HEK293 (cell line): Measurements from ENCODE around the gene ABI3.

Experiments used
- CTCF ChIA-PET: fragments of 350-600 bp; formaldehyde crosslinking; extraction: SDS; loops from one replicate; lab custom pipeline; 2021; ENCODE audit warnings: antibody characterized with exemption; lab: Yijun Ruan, JAX
- POLR2A ChIA-PET: fragments of 300-600 bp; formaldehyde crosslinking; extraction: SDS; loops from one replicate; lab custom pipeline; 2020; ENCODE audit warnings: antibody characterized with exemption, inconsistent platforms; lab: Yijun Ruan, JAX
- H3K27ac ChIP-seq: fragments of 200-500 bp; sonication (Bioruptor generic); 2 replicates; pipeline ENCODE4 v1.5.1; 2014; ENCODE audit warnings: low read depth, low read length, control low read depth, inconsistent platforms; ENCODE audit errors: extremely low read depth
- H3K36me3 ChIP-seq, 2 experiments: fragments of 200-500 bp in 1 of 2; sonication (Bioruptor generic) in 1 of 2; 1 replicate in 1 of 2; 2 replicates in 1 of 2; pipeline ENCODE4 v1.5.1; 2014 to 2017; ENCODE audit warnings: inconsistent platforms in 2 of 2, low read length in 2 of 2; ENCODE audit not compliant: control insufficient read depth in 2 of 2, insufficient read depth in 1 of 2
- H3K4me1 ChIP-seq: fragments of 200-500 bp; sonication (Bioruptor generic); 2 replicates; pipeline ENCODE4 v1.5.1; 2014; ENCODE audit warnings: mild to moderate bottlenecking, low read length, inconsistent platforms; ENCODE audit not compliant: control insufficient read depth, insufficient read depth
- H3K4me3 ChIP-seq: 2 replicates; pipeline ENCODE4 v1.5.1; 2011; ENCODE audit warnings: low read depth, mild to moderate bottlenecking, control low read depth, low read length, moderate library complexity
- H3K9me3 ChIP-seq: fragments of 200-500 bp; sonication (Bioruptor generic); 2 replicates; pipeline ENCODE4 v1.5.1; 2014; ENCODE audit warnings: low read depth, low read length, inconsistent platforms; ENCODE audit not compliant: control insufficient read depth, insufficient read depth
- HOXC10 ChIP-seq: sonication (generic); formaldehyde crosslinking; IDR thresholded peaks from 2 replicates; pipeline ENCODE4 v1.8.1; 2023; ENCODE audit warnings: mild to moderate bottlenecking, missing genetic modification reagents
- KLF10 ChIP-seq: fragments of 450-650 bp; IDR thresholded peaks from 2 replicates; pipeline ENCODE4 v1.5.1; 2018; ENCODE audit warnings: missing biosample characterization, mild to moderate bottlenecking, missing genetic modification characterization
- PRDM4 ChIP-seq: fragments of 450-650 bp; formaldehyde crosslinking; IDR thresholded peaks from 2 replicates; pipeline ENCODE4 v1.5.1; 2017; ENCODE audit warnings: missing biosample characterization, missing genetic modification characterization
- RBAK ChIP-seq: fragments of 450-650 bp; formaldehyde crosslinking; IDR thresholded peaks from 2 replicates; pipeline ENCODE4 v1.5.1; 2016; ENCODE audit warnings: missing biosample characterization, missing genetic modification characterization
- ZBTB1 ChIP-seq: fragments of 450-650 bp; formaldehyde crosslinking; IDR thresholded peaks from 2 replicates; pipeline ENCODE4 v1.5.1; 2016; ENCODE audit warnings: missing biosample characterization, missing genetic modification characterization
- ZEB2 ChIP-seq: fragments of 450-650 bp; formaldehyde crosslinking; IDR thresholded peaks from 2 replicates; pipeline ENCODE4 v1.5.1; 2016; ENCODE audit warnings: missing biosample characterization, missing genetic modification characterization
- ZFHX2 ChIP-seq: fragments of 450-650 bp; formaldehyde crosslinking; conservative IDR thresholded peaks from 2 replicates; pipeline ENCODE4 v1.5.1; 2016; ENCODE audit warnings: missing biosample characterization, missing genetic modification characterization
- ZNF133 ChIP-seq: fragments of 450-650 bp; formaldehyde crosslinking; IDR thresholded peaks from 2 replicates; pipeline ENCODE4 v1.5.1; 2016; ENCODE audit warnings: missing biosample characterization, missing genetic modification characterization
- ZNF184 ChIP-seq: fragments of 450-650 bp; IDR thresholded peaks from 2 replicates; pipeline ENCODE4 v1.5.1; 2018; ENCODE audit warnings: missing biosample characterization, mild to moderate bottlenecking, missing genetic modification characterization
- ZNF214 ChIP-seq: fragments of 450-650 bp; formaldehyde crosslinking; IDR thresholded peaks from 2 replicates; pipeline ENCODE4 v1.5.1; 2017; ENCODE audit warnings: missing biosample characterization, mild to moderate bottlenecking, missing genetic modification characterization, borderline replicate concordance
- ZNF423 ChIP-seq: fragments of 450-650 bp; formaldehyde crosslinking; IDR thresholded peaks from 2 replicates; pipeline ENCODE4 v1.5.1; 2016; ENCODE audit warnings: missing biosample characterization, missing genetic modification characterization
- ZNF514 ChIP-seq: fragments of 450-650 bp; formaldehyde crosslinking; IDR thresholded peaks from 2 replicates; pipeline ENCODE4 v1.5.1; 2016; ENCODE audit warnings: missing biosample characterization, missing genetic modification characterization
- ZNF561 ChIP-seq: fragments of 450-650 bp; IDR thresholded peaks from 2 replicates; pipeline ENCODE4 v1.5.1; 2018; ENCODE audit warnings: missing biosample characterization, missing genetic modification characterization, borderline replicate concordance
- ZNF571 ChIP-seq: fragments of 450-650 bp; formaldehyde crosslinking; IDR thresholded peaks from 2 replicates; pipeline ENCODE4 v1.5.0; 2017; ENCODE audit warnings: missing biosample characterization, missing genetic modification characterization
- ZNF624 ChIP-seq: fragments of 450-650 bp; formaldehyde crosslinking; IDR thresholded peaks from 2 replicates; pipeline ENCODE4 v1.5.1; 2017; ENCODE audit warnings: missing biosample characterization, missing genetic modification characterization
- ZNF654 ChIP-seq: fragments of 450-650 bp; formaldehyde crosslinking; IDR thresholded peaks from 2 replicates; pipeline ENCODE4 v1.5.1; 2016; ENCODE audit warnings: low read depth, missing biosample characterization, missing genetic modification characterization
- ZNF670 ChIP-seq: fragments of 450-650 bp; formaldehyde crosslinking; IDR thresholded peaks from 2 replicates; pipeline ENCODE4 v1.5.1; 2016; ENCODE audit warnings: missing biosample characterization, missing genetic modification characterization, low read depth
- ZNF747 ChIP-seq: fragments of 450-650 bp; formaldehyde crosslinking; IDR thresholded peaks from 2 replicates; pipeline ENCODE4 v1.5.1; 2016; ENCODE audit warnings: missing biosample characterization, missing genetic modification characterization
- ZSCAN23 ChIP-seq: fragments of 450-650 bp; formaldehyde crosslinking; IDR thresholded peaks from 2 replicates; pipeline ENCODE4 v1.5.1; 2016; ENCODE audit warnings: missing biosample characterization, missing genetic modification characterization
- TF ChIP-seq, protein P1 (sequence below): fragments of 450-650 bp; formaldehyde crosslinking; IDR thresholded peaks from 2 replicates; pipeline ENCODE4 v1.5.1; 2016; ENCODE audit warnings: missing biosample characterization, missing genetic modification characterization, low read depth
- TF ChIP-seq, protein P2 (sequence below): fragments of 450-650 bp; formaldehyde crosslinking; IDR thresholded peaks from 2 replicates; pipeline ENCODE4 v1.5.1; 2017; ENCODE audit warnings: missing biosample characterization, missing genetic modification characterization

The ABI3 gene

GRCh38 chr17:49267912-49268311, 57.4 kb downstream of the ABI3 start:
- no peaks in the 10 kb centered on the region; the same call in 1 of the 2 replicates for H3K4me1 ChIP-seq
- no peak overlapping the region for H3K27ac ChIP-seq
- no peaks in the 10 kb centered on the region for H3K36me3 ChIP-seq
- CTCF ChIA-PET = interaction anchor here (0.6 to 1.0 kb wide), 4 partner anchors 9 to 390 kb away, joined by 3 read pairs; no protein-coding TSS in a partner anchor
- TF ChIP-seq ZSCAN23 (tag by site-specific recombination) (no peak), ZNF514 (tag by site-specific recombination) (no peak), ZNF654 (tag by site-specific recombination) (no peak)
- TF ChIP-seq, protein P1, sequence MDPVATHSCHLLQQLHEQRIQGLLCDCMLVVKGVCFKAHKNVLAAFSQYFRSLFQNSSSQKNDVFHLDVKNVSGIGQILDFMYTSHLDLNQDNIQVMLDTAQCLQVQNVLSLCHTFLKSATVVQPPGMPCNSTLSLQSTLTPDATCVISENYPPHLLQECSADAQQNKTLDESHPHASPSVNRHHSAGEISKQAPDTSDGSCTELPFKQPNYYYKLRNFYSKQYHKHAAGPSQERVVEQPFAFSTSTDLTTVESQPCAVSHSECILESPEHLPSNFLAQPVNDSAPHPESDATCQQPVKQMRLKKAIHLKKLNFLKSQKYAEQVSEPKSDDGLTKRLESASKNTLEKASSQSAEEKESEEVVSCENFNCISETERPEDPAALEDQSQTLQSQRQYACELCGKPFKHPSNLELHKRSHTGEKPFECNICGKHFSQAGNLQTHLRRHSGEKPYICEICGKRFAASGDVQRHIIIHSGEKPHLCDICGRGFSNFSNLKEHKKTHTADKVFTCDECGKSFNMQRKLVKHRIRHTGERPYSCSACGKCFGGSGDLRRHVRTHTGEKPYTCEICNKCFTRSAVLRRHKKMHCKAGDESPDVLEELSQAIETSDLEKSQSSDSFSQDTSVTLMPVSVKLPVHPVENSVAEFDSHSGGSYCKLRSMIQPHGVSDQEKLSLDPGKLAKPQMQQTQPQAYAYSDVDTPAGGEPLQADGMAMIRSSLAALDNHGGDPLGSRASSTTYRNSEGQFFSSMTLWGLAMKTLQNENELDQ (tag by site-specific recombination) = no peak
- H3K4me3 ChIP-seq = no peak overlapping the region
- POLR2A ChIA-PET = no interaction called here
- no peaks in the 10 kb centered on the region for H3K9me3 ChIP-seq

GRCh38 chr17:49269356-49269755, 58.8 kb downstream of the ABI3 start:
- no peaks in the 10 kb centered on the region for H3K36me3 ChIP-seq
- no peak overlapping the region for H3K4me3 ChIP-seq
- no peaks in the 10 kb centered on the region for H3K9me3 ChIP-seq
- no peak overlapping the region for H3K27ac ChIP-seq
- TF ChIP-seq ZNF214 (no peak), ZNF423 (tag by site-specific recombination) (no peak), ZNF133 (tag by site-specific recombination) (no peak), ZNF184 (tag by site-specific recombination) (no peak), ZNF747 (no peak), ZFHX2 (no peak), ZNF571 (tag by site-specific recombination) (no peak), HOXC10 (CRISPR knock-in tag) (no peak), PRDM4 (tag by site-specific recombination) (no peak), ZNF561 (tag by site-specific recombination) (no peak), ZBTB1 (tag by site-specific recombination) (no peak), RBAK (tag by site-specific recombination) (no peak), KLF10 (tag by site-specific recombination) (no peak), ZNF670 (tag by site-specific recombination) (no peak), ZEB2 (tag by site-specific recombination) (no peak), ZNF624 (tag by site-specific recombination) (no peak)
- TF ChIP-seq, protein P2, sequence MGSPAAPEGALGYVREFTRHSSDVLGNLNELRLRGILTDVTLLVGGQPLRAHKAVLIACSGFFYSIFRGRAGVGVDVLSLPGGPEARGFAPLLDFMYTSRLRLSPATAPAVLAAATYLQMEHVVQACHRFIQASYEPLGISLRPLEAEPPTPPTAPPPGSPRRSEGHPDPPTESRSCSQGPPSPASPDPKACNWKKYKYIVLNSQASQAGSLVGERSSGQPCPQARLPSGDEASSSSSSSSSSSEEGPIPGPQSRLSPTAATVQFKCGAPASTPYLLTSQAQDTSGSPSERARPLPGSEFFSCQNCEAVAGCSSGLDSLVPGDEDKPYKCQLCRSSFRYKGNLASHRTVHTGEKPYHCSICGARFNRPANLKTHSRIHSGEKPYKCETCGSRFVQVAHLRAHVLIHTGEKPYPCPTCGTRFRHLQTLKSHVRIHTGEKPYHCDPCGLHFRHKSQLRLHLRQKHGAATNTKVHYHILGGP (tag by site-specific recombination) = no peak
- H3K4me1 ChIP-seq = no peaks in the 10 kb centered on the region; the same call in 1 of the 2 replicates
- POLR2A ChIA-PET = no interaction called here
- CTCF ChIA-PET = no interaction called here
